PC-3 (cell line): ENCODE data around the gene MRPL30. TPM values are rescaled to one million over a fixed set of nuclear protein-coding genes. Genes with fewer than 3 reads are reported as not detected.

Source experiments
- ATAC-seq: fragments of 200-7000 bp; cut with Tn5 transposase; 2 replicates; pipeline ENCODE4 v1.9.1; 2020; ENCODE audit warnings: mild to moderate bottlenecking, moderate library complexity
- BruUV-seq: library from RNA; stranded (reverse); fragments of 400-500 nt; replicated peaks from 2 replicates; lab custom pipeline; 2021; lab: Mats Ljungman, UMichigan
- CTCF ChIA-PET: fragments of 300-600 bp; sonication (Branson Sonifier 250); formaldehyde crosslinking; loops from one replicate; lab custom pipeline; 2022; ENCODE audit warnings: antibody characterized with exemption; lab: Charles Lee
- POLR2A ChIA-PET: fragments of 300-600 bp; sonication (Branson Sonifier 250); formaldehyde crosslinking; loops from one replicate; lab custom pipeline; 2022; ENCODE audit warnings: antibody characterized with exemption; ENCODE audit not compliant: unreplicated experiment; lab: Charles Lee
- DNase-seq: peaks from one replicate; pipeline ENCODE4 v3.0.0-alpha.2; 2015
- H2AFZ ChIP-seq: fragments of 300-600 bp; sonication (generic); 2 replicates; pipeline ENCODE4 v1.6.0; 2016; ENCODE audit warnings: antibody characterized with exemption, low read length
- H3F3A ChIP-seq: fragments of 300-600 bp; sonication (generic); one replicate; pipeline ENCODE4 v1.6.0; 2017; ENCODE audit warnings: antibody characterized with exemption, low read length, control low read depth, mild to moderate bottlenecking; ENCODE audit not compliant: unreplicated experiment
- H3K27ac ChIP-seq: fragments of 300-600 bp; sonication (generic); 2 replicates; pipeline ENCODE4 v1.5.1; 2016; ENCODE audit warnings: mild to moderate bottlenecking, low read length
- H3K27me3 ChIP-seq: fragments of 300-600 bp; sonication (generic); 2 replicates; pipeline ENCODE4 v1.6.1; 2016; ENCODE audit warnings: low read length, mixed read lengths
- H3K36me3 ChIP-seq: fragments of 300-600 bp; sonication (generic); 2 replicates; pipeline ENCODE4 v1.6.1; 2016; ENCODE audit warnings: low read depth, mixed run types, low read length, mixed read lengths
- H3K4me1 ChIP-seq: fragments of 300-600 bp; sonication (generic); 2 replicates; pipeline ENCODE4 v1.5.1; 2016; ENCODE audit warnings: low read length; ENCODE audit not compliant: insufficient read depth
- H3K4me2 ChIP-seq: fragments of 300-600 bp; sonication (generic); 2 replicates; pipeline ENCODE4 v1.6.0; 2016; ENCODE audit warnings: low read length
- H3K4me3 ChIP-seq: fragments of 300-600 bp; sonication (generic); 2 replicates; pipeline ENCODE4 v1.5.1; 2016; ENCODE audit warnings: mild to moderate bottlenecking, low read length, mixed read lengths
- H3K79me2 ChIP-seq: fragments of 300-600 bp; sonication (generic); 2 replicates; pipeline ENCODE4 v1.6.1; 2017; ENCODE audit warnings: low read length, mixed read lengths
- H3K9ac ChIP-seq: fragments of 300-600 bp; sonication (generic); 2 replicates; pipeline ENCODE4 v1.6.0; 2016; ENCODE audit warnings: mild to moderate bottlenecking, low read length
- H3K9me2 ChIP-seq: fragments of 300-600 bp; sonication (generic); replicated peaks from 2 replicates; pipeline ENCODE4 v1.6.1; 2016; ENCODE audit warnings: mixed run types, low read length, mixed read lengths
- H3K9me3 ChIP-seq: fragments of 300-600 bp; sonication (generic); 2 replicates; pipeline ENCODE4 v1.6.1; 2016; ENCODE audit warnings: low read length, mixed read lengths
- H4K20me1 ChIP-seq: fragments of 300-600 bp; sonication (generic); 2 replicates; pipeline ENCODE4 v1.6.1; 2016; ENCODE audit warnings: low read length, mixed read lengths
- EZH2 ChIP-seq: fragments of 300-600 bp; sonication (generic); IDR thresholded peaks from one replicate; pipeline ENCODE4 v1.6.1; 2017; ENCODE audit warnings: antibody characterized with exemption, mild to moderate bottlenecking, low read length; ENCODE audit not compliant: unreplicated experiment
- EZH2phosphoT487 ChIP-seq: fragments of 300-600 bp; sonication (generic); IDR thresholded peaks from 2 replicates; pipeline ENCODE4 v1.6.1; 2018; ENCODE audit warnings: mild to moderate bottlenecking, antibody characterized with exemption, low read length, borderline replicate concordance
- intact Hi-C: fragments of 100-400 bp; cut with micrococcal nuclease; formaldehyde crosslinking; loops from 2 replicates; pipeline ENCODE4 v1.9.0; 2023
- total RNA-seq: library from RNA; depleted of rRNA; stranded (reverse); fragments of >200 nt; gene quantifications from 2 replicates; pipeline ENCODE4 v1.2.3, GENCODE V29; 2014
- TF ChIP-seq, protein P1 (sequence below): fragments of 300-600 bp; sonication (generic); conservative IDR thresholded peaks from 2 replicates; pipeline ENCODE4 v1.5.1; 2017; ENCODE audit warnings: antibody characterized with exemption, low read depth, mild to moderate bottlenecking, low read length

Gene MRPL30
- total RNA-seq, 1 experiment from 2014 or later: 39.7 TPM

DNA sequence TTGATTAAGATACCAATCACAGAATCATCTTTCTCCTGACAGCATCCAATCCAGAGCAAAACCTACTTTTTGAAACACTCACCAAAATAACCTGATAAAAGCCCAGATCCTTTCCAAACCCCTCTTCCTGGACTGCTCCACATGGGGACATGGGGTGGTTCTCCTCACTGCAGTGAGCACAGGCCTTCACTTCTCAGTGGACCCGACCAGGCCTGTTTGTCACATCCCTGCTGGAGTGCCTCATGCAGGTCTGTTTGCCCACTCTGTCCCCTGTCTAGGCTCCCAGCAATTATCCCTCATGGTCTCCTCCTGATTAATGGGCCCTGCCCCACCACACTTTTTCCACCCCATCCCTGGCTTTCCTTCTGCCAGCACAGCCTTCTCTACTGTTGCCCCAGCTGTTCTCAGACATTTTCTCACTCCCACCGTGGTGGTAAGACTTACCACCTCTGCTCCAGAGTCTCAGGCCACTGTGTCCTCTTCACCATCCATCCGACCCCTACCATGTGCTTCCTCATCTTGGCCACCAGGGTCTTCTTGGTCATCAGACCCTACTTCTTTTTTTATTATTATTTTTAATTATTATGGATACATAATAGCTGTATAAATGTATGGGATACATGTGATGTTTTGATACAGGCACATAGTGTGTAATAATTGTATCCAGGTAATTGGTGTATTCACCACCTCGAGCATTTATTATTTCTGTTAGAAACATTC, 21.1 kb downstream of the MRPL30 start:
- Histone ChIP-seq H3K9me3 (0 out of 2 replicates have a peak, but pooled peaks cover 4% of the 10 kb centered on the region), H3K4me1 (no peaks in the 10 kb centered on the region), H3K27me3 (no peaks in the 10 kb centered on the region), H4K20me1 (no peaks in the 10 kb centered on the region), H3K79me2 (no peaks in the 10 kb centered on the region), H3K36me3 (peaks cover 6% of the 10 kb centered on the region; the same call in 1 of the 2 replicates), H3F3A (no peaks in the 10 kb centered on the region), H3K9ac (no peak overlapping the region), H3K27ac (no peak overlapping the region), H3K4me3 (no peak overlapping the region), H3K4me2 (no peak overlapping the region), H3K9me2 (no peaks in the 10 kb centered on the region), H2AFZ (no peak overlapping the region)
- ATAC-seq: no peak
- no peak for DNase-seq
- TF ChIP-seq, protein P1, sequence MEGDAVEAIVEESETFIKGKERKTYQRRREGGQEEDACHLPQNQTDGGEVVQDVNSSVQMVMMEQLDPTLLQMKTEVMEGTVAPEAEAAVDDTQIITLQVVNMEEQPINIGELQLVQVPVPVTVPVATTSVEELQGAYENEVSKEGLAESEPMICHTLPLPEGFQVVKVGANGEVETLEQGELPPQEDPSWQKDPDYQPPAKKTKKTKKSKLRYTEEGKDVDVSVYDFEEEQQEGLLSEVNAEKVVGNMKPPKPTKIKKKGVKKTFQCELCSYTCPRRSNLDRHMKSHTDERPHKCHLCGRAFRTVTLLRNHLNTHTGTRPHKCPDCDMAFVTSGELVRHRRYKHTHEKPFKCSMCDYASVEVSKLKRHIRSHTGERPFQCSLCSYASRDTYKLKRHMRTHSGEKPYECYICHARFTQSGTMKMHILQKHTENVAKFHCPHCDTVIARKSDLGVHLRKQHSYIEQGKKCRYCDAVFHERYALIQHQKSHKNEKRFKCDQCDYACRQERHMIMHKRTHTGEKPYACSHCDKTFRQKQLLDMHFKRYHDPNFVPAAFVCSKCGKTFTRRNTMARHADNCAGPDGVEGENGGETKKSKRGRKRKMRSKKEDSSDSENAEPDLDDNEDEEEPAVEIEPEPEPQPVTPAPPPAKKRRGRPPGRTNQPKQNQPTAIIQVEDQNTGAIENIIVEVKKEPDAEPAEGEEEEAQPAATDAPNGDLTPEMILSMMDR: no peak; the same call in 1 of the 2 replicates
- no peak for TF ChIP-seq EZH2phosphoT487
- no peak for TF ChIP-seq EZH2
- ChIA-PET POLR2A (no interaction called here), CTCF (no interaction called here)
- intact Hi-C loops: no loop called here
- BruUV-seq: no TSS peak

DNA sequence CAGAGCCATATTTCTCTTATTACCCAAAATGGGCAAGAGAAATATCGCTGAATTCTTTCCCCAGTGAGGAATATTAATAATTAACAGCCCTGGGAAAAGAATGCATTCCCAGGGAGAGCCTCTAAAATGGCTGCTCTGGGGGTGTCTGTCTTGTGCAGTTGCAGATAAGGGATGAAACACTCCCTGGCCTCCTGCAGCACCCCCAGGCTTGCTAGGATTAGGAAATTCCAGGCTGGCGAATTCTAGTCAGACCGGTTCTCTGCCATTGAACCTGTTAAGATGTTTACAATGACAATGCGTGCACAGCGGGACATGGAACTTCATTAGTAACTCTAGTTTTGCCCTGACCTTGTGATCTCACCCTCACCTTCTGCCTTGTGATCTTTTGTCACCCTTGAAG, 24.5 kb downstream of the MRPL30 start:
- Histone ChIP-seq H3K4me3 (no peak overlapping the region), H3K9ac (no peak overlapping the region), H3K4me2 (no peak overlapping the region), H3F3A (no peaks in the 10 kb centered on the region), H2AFZ (no peak overlapping the region), H3K79me2 (no peaks in the 10 kb centered on the region), H3K9me2 (no peaks in the 10 kb centered on the region), H3K36me3 (no peaks in the 10 kb centered on the region), H3K27ac (no peak overlapping the region), H3K4me1 (no peaks in the 10 kb centered on the region), H4K20me1 (no peaks in the 10 kb centered on the region), H3K27me3 (no peaks in the 10 kb centered on the region), H3K9me3 (0 out of 2 replicates have a peak, but pooled peaks cover 4% of the 10 kb centered on the region)
- ChIA-PET CTCF (no interaction called here), POLR2A (no interaction called here)
- intact Hi-C loops: no loop called here
- peak; percentile 30 for DNase-seq
- TF ChIP-seq EZH2: no peak
- TF ChIP-seq, protein P1: no peak
- no peak for TF ChIP-seq EZH2phosphoT487
- ATAC-seq: no peak
- no TSS peak for BruUV-seq

DNA sequence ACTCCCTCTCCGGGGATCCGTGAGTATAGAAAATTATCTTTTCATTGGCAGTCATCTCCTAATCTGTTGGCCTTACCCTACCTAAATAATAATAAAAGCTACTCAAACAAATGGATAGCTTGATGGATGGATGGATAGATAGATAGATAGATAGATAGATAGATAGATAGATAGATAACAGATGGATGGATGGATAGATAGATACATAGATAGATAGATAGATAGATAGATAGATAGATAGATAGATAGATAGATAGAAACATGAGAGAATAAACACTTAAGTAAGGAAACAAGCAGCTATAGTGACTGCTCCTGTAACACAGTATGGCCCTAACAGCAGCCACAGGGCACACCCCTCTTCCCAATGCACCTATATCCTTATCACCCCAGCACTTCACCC, 35.1 kb downstream of the MRPL30 start:
- Histone ChIP-seq H2AFZ (no peak overlapping the region), H3K4me2 (no peak overlapping the region), H3K4me3 (no peak overlapping the region), H3K9ac (no peak overlapping the region), H3F3A (no peaks in the 10 kb centered on the region), H3K36me3 (peaks cover 4% of the 10 kb centered on the region; the same call in 1 of the 2 replicates), H3K27me3 (no peaks in the 10 kb centered on the region), H3K27ac (no peak overlapping the region), H3K9me3 (no peaks in the 10 kb centered on the region), H3K4me1 (no peaks in the 10 kb centered on the region), H3K79me2 (no peaks in the 10 kb centered on the region), H3K9me2 (no peaks in the 10 kb centered on the region), H4K20me1 (no peaks in the 10 kb centered on the region)
- no peak for ATAC-seq
- DNase-seq: no peak
- ChIA-PET POLR2A (no interaction called here), CTCF (no interaction called here)
- intact Hi-C loops: no loop called here
- no peak for TF ChIP-seq EZH2phosphoT487
- no peak for TF ChIP-seq EZH2
- TF ChIP-seq, protein P1: no peak
- BruUV-seq: no TSS peak
